HT1080 (cell line): ENCODE measurements around the gene FOXI1. TPM values are rescaled to one million over a fixed set of nuclear protein-coding genes. Genes with fewer than 3 reads are reported as not detected.
A peak's percentile ranks its signal among the peaks of the same experiment; 100 is the strongest.

Experiments used
- DNase-seq: peaks from one replicate; pipeline ENCODE4 v3.0.0-alpha.2; 2015; ENCODE audit warnings: low read depth
- total RNA-seq: library from RNA; depleted of rRNA; stranded (reverse); fragments of >200 nt; shearing (Covaris generic); gene quantifications from 2 replicates; pipeline ENCODE4 v1.2.3, GENCODE V29; 2014; rRNA removed

FOXI1 gene
- total RNA-seq, 1 experiment from 2014 or later: not detected

DNA sequence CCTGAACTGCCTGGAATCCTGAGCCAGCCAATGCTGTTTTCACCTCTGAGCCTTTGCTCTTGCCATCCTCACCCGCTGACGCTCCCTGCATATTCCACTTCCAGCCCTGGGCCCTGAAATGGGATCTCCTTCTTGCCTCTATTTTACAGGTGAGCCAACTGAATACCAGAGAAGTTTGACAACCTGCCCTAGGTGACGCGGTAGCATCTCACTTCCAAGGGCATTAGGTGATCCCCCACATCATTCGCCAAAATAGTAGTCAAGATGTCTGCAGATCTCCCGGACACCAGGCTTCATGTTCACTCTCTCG lies 43.5 kb downstream of the FOXI1 start:
- no peak for DNase-seq

DNA sequence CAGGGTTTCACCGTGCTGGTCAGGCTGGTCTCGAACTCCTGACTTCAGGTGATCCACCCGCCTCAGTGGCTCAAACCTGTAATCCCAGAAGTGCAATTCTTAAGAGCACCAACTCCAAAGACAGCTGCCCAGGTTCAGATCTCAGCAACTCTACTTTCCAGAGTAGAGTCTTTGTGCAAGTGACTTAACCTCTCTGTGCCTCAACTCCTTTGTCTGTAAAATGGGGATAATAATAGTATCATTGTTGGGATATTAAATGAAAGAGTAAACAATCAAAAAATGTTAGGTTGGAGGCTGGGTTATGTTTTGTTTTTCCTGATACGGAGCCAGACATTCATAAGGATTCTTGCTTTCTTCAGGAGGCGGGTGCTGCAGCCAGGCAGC lies 45.0 kb downstream of the FOXI1 start:
- DNase-seq: no peak

DNA sequence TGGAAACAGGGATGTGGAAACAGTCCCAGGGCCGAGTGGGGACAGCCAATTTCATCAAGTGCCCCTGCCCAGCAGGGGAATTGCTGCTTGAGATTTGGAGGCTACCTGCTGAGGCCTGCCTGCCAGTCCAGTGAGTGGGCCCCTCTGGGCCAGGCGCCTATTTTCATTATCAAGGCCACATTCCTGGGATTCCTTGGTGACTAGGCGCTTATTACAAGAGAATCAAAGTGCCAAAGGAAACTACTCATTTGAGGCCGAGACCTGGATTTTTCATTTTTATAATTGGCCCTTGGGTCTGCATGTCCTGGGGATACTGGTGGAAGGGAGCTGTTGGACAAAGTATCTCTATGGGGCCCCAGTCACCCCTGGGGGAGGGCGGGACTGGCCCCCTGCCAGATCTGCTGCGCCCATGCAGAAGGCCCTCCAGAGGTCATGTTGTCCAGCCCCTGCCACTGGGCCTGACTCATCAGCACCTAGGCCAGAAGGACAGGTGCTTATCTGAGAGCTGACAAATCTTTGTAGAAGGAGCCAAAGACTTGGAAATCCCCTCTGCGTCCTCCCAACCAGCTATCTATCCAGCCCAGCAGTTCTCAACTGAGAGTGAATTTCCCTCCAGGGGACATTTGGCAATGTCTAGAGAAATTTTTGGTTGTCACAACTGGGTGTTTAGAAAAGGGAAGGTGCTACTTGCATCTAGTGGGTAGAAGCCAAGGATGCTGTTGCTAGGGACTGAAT lies 45.6 kb downstream of the FOXI1 start:
- peak; percentile 90 for DNase-seq

DNA sequence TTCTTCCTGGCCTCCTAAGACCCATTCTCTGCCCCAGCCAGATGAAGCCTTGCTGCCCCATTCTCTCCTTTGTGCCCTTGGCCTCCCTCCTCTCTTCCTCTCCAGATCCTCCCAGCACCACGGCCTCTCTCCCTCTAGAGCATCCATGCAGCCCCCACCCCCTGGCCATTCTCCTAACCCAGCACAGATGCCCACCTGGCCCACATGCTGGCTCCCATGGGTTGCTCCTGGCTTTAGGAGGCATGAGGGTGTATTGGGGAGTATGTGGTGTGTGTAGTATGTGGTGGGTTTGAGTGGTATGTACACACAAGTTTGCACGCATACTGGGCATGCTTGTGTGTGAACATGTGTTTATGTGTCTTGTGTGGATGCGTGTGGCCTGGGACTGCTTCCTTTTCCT lies 47.1 kb downstream of the FOXI1 start:
- no peak for DNase-seq

DNA sequence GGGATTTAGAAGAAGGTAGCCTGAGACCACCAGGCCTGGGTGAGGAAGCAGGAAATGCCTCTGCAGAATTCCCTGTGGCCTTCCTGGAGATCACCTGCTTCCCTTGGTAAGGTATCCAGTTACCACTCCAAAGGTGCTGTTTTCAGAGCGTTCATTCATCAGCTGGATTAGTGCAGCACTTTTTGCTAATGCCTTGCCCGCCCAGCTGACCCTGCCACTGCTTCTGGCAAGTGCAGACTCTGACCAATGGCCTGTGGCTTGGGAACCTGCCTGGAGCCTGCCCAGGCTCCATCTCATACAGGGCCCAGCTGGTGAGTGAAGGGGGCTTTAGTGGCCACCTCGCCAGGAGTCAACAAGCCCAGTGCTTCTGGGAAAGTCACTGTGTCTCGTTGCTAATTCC lies 48.6 kb downstream of the FOXI1 start:
- no peak for DNase-seq

DNA sequence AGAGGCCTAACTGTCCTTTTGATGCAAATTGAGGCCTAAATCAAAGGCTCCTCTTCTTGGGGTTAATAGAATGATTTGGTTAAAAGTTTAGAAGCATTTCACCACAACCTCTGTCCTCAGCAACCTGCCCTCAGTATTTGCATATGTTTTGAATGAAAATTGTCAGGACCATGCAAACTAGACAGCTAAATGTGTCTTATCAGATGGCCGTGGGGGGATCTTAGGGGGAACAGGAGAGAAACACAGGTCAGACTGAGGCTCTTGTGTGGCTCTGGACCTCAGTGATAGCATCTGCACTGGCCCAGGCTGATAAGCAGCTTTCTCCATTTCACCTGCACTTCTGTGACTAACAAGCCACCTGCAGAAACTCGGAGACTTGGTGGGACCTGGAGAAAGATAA lies 49.0 kb downstream of the FOXI1 start:
- no peak for DNase-seq

DNA sequence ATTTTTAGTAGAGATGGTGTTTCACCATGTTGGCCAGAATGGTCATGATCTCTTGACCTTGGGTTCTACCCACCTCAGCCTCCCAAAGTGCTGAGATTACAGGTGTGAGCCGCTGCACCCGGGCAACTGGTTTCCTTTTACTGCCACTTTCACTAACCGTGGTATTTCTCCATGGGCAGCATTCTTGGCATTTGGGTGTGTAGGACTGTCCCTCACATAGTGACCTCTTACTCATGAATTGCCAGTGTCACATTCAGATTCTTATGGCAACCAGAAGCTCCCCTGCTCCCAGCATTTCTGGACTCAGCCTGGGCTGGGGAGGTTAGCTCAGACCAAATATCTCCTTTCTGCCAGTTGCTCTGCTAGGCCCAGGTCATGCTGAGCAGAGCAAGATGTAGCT lies 50.1 kb downstream of the FOXI1 start:
- DNase-seq: no peak

DNA sequence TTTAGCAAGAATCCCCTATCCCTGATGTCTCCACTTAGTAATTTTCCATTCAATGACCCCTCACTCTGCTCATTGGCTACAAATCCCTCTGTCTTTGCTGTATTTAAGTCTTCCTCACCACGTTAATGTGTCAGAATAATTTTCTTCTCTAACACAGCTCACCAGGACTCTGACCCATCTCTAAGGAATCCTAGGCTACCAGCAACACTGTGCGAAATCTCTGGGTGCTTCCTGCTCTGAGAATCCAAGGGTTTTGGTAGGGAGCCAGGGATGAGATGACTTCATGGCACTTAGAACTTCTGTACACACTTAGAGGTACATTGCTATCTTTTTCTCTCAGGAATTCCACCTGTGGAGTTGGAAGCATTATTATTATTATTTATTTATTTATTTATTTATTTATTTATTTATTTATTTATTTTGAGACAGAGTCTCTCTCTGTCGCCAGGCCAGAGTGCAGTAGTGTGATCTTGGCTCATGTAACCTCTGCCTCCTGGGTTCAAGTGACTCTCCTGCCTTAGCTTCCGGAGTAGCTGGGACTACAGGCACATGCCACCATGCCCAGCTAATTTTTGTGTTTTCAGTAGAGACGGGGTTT lies 53.5 kb downstream of the FOXI1 start:
- peak; percentile 78 for DNase-seq

Other genes with a start within 250 kb of the FOXI1 start
- gene INSYN2B, start 125.4 kb upstream of the FOXI1 start, total RNA-seq: 12.0 and 14.0 TPM in 2 replicates
- 2.4 and 7.7 TPM in 2 replicates for gene C5orf58, start 127.1 kb downstream of the FOXI1 start, total RNA-seq
- gene LCP2, start 191.9 kb downstream of the FOXI1 start, total RNA-seq: 0.50 TPM in 1 of 2 replicates, not detected in the other